SK-N-SH (cell line): ENCODE results near the gene DENND6B. TPM values are rescaled to one million over a fixed set of nuclear protein-coding genes. Genes with fewer than 3 reads are reported as not detected.

ENCODE experiments used
- CTCF ChIA-PET: fragments of 300-600, 350-600 bp; formaldehyde crosslinking; extraction: SDS; loops from one replicate; lab custom pipeline; 2021; lab: Yijun Ruan, JAX
- POLR2A ChIA-PET: fragments of 350-600 bp; sonication (Branson Sonifier 250); formaldehyde crosslinking; extraction: SDS; loops from one replicate; lab custom pipeline; 2020; ENCODE audit warnings: antibody characterized with exemption, inconsistent platforms; lab: Yijun Ruan, JAX
- DNase-seq: peaks from one replicate; pipeline ENCODE4 v3.0.0; 2012
- H2AFZ ChIP-seq: fragments of 200-600 bp; sonication (generic); 2 replicates; pipeline ENCODE4 v1.8.1; 2016; ENCODE audit warnings: antibody characterized with exemption, mild to moderate bottlenecking, low read depth
- H3F3A ChIP-seq: fragments of 200-600 bp; sonication (generic); replicated peaks from 2 replicates; pipeline ENCODE3; 2016; ENCODE audit warnings: antibody characterized with exemption, mild to moderate bottlenecking; ENCODE audit not compliant: insufficient read depth
- H3K27ac ChIP-seq, 2 experiments: fragments of 200-500 bp in 1 of 2; fragments of 200-600 bp in 1 of 2; sonication (Bioruptor generic) in 1 of 2; sonication (generic), shearing (Covaris generic) in 1 of 2; 2 replicates each; pipeline versions ENCODE4 v1.5.1 to v1.6.1; 2014 to 2016; ENCODE audit warnings: low read depth in 2 of 2, inconsistent platforms in 1 of 2, low read length in 1 of 2, mild to moderate bottlenecking in 1 of 2, mixed read lengths in 1 of 2
- H3K27me3 ChIP-seq: fragments of 200-600 bp; sonication (generic), shearing (Covaris generic); 2 replicates; pipeline ENCODE4 v1.6.1; 2016; ENCODE audit warnings: mixed run types; ENCODE audit not compliant: insufficient read depth
- H3K36me3 ChIP-seq, 2 experiments: fragments of 200-500 bp in 1 of 2; fragments of 200-600 bp in 1 of 2; sonication (Bioruptor generic) in 1 of 2; sonication (generic) in 1 of 2; replicated peaks in 1 of 2; 2 replicates each; pipeline versions ENCODE3 to v1.5.1; 2014 to 2016; ENCODE audit warnings: low read length in 1 of 2, mild to moderate bottlenecking in 1 of 2; ENCODE audit not compliant: insufficient read depth in 2 of 2, control insufficient read depth in 1 of 2
- H3K4me1 ChIP-seq, 2 experiments: fragments of 200-500 bp in 1 of 2; fragments of 200-600 bp in 1 of 2; sonication (Bioruptor generic) in 1 of 2; sonication (generic), shearing (Covaris generic) in 1 of 2; 2 replicates each; pipeline versions ENCODE4 v1.5.1 to v1.6.1; 2014 to 2016; ENCODE audit warnings: low read depth in 1 of 2, low read length in 1 of 2, mixed run types in 1 of 2; ENCODE audit not compliant: insufficient read depth in 2 of 2, control insufficient read depth in 1 of 2
- H3K4me2 ChIP-seq: fragments of 200-600 bp; sonication (generic), shearing (Covaris generic); 2 replicates; pipeline ENCODE4 v1.6.1; 2017; ENCODE audit warnings: mixed run types
- H3K4me3 ChIP-seq, 2 experiments: fragments of 200-500 bp in 1 of 2; fragments of 200-600 bp in 1 of 2; sonication (Bioruptor generic) in 1 of 2; sonication (generic), shearing (Covaris generic) in 1 of 2; 2 replicates each; pipeline versions ENCODE4 v1.5.1 to v1.8.1; 2014 to 2016; ENCODE audit warnings: low read depth in 2 of 2, inconsistent platforms in 1 of 2, low read length in 1 of 2, mild to moderate bottlenecking in 1 of 2, mixed read lengths in 1 of 2, moderate library complexity in 1 of 2
- H3K79me2 ChIP-seq: fragments of 200-600 bp; sonication (generic); 2 replicates; pipeline ENCODE4 v1.8.1; 2017; ENCODE audit warnings: mild to moderate bottlenecking; ENCODE audit not compliant: insufficient read depth
- H3K9ac ChIP-seq: fragments of 200-600 bp; sonication (generic); 2 replicates; pipeline ENCODE4 v1.6.1; 2017; ENCODE audit warnings: mixed run types
- H3K9me2 ChIP-seq: fragments of 200-600 bp; sonication (generic); 2 replicates; pipeline ENCODE4 v1.6.1; 2017; ENCODE audit warnings: mixed run types
- H3K9me3 ChIP-seq: fragments of 200-600 bp; sonication (generic); 2 replicates; pipeline ENCODE4 v1.6.1; 2017; ENCODE audit warnings: mixed run types, mild to moderate bottlenecking, moderate library complexity
- H4K20me1 ChIP-seq: fragments of 200-600 bp; sonication (generic); 2 replicates; pipeline ENCODE4 v1.6.1; 2017; ENCODE audit warnings: mild to moderate bottlenecking, mixed run types; ENCODE audit not compliant: insufficient read depth
- EP300 ChIP-seq, 2 experiments: IDR thresholded peaks; 2 replicates each; pipeline versions ENCODE4 v1.4.0 to v1.6.1; 2012; ENCODE audit warnings: borderline replicate concordance in 1 of 2, low read depth in 1 of 2, low read length in 1 of 2
- FOSL2 ChIP-seq: IDR thresholded peaks from 2 replicates; pipeline ENCODE4 v1.4.0; 2012; ENCODE audit warnings: low read depth, mild to moderate bottlenecking, moderate library complexity, borderline replicate concordance
- FOXM1 ChIP-seq: IDR thresholded peaks from 2 replicates; pipeline ENCODE4 v1.4.0; 2012; ENCODE audit warnings: low read depth, mild to moderate bottlenecking
- JUND ChIP-seq: IDR thresholded peaks from 2 replicates; pipeline ENCODE4 v1.4.0; 2012
- MEF2A ChIP-seq: IDR thresholded peaks from 2 replicates; pipeline ENCODE4 v1.4.0; 2012; ENCODE audit warnings: low read depth, borderline replicate concordance
- NFIC ChIP-seq: IDR thresholded peaks from 2 replicates; pipeline ENCODE4 v1.4.0; 2012; ENCODE audit warnings: borderline replicate concordance
- POLR2AphosphoS5 ChIP-seq: IDR thresholded peaks from 2 replicates; pipeline ENCODE4 v1.6.1; 2012; ENCODE audit warnings: low read depth, low read length
- TCF12 ChIP-seq: IDR thresholded peaks from 2 replicates; pipeline ENCODE4 v1.4.0; 2012
- TEAD4 ChIP-seq: IDR thresholded peaks from 2 replicates; pipeline ENCODE4 v1.4.0; 2012; ENCODE audit warnings: mild to moderate bottlenecking, borderline replicate concordance; ENCODE audit not compliant: insufficient read depth
- WGBS: methylation state at CpG from one replicate; pipeline ENCODE4 v1.1.6; 2017; ENCODE audit warnings: low lambda C conversion rate; 5-methylcytosine and 5-hydroxymethylcytosine counted together
- polyA plus RNA-seq, 3 experiments: library from polyadenylated mRNA; depleted of rRNA; stranded (reverse); fragments of >200 nt; gene quantifications; 2 replicates each; pipeline ENCODE4 v1.2.3, GENCODE V29; 2012

Gene DENND6B
- polyA plus RNA-seq, 1 of the 3 experiments (the other 2 are of a cell fraction), result 5.6 TPM

GRCh38 chr22:50259302-50259701, 67.5 kb downstream of the DENND6B start:
- H3K27ac ChIP-seq, result no peak overlapping the region
- TF ChIP-seq TCF12, result no peak
- TF ChIP-seq TEAD4, result no peak
- no peak for TF ChIP-seq FOSL2
- TF ChIP-seq FOXM1, result no peak
- no peak for TF ChIP-seq EP300 (IDR thresholded peaks at IDR 0.05; ENCODE audit: borderline replicate concordance in 1 of 2, low read depth in 1 of 2, low read length in 1 of 2)
- no peak for TF ChIP-seq POLR2AphosphoS5
- TF ChIP-seq MEF2A, result no peak
- TF ChIP-seq NFIC, result no peak
- no peak for TF ChIP-seq JUND
- H3K4me3 ChIP-seq, result no peak overlapping the region
- no peak for DNase-seq
- H3F3A ChIP-seq, result no peaks in the 10 kb centered on the region
- H3K4me1 ChIP-seq, result peaks cover 14 to 25% of the 10 kb centered on the region in 2 experiments; a peak in 2 of 4 replicates
- H3K36me3 ChIP-seq, result peaks cover 0 to 23% of the 10 kb centered on the region in 2 experiments
- peaks cover 27% of the 10 kb centered on the region for H3K79me2 ChIP-seq
- H3K9me2 ChIP-seq, result no peaks in the 10 kb centered on the region
- H4K20me1 ChIP-seq, result no peaks in the 10 kb centered on the region
- no peak overlapping the region for H2AFZ ChIP-seq
- peak overlapping the region; percentile 15; the same call in 1 of the 2 replicates for H3K4me2 ChIP-seq
- no peak overlapping the region for H3K9ac ChIP-seq
- no peaks in the 10 kb centered on the region for H3K9me3 ChIP-seq
- WGBS, result 91% methylated on average over 13 of the region's 15 CpGs
- ChIA-PET POLR2A (interaction anchor here (0.7 kb wide), 1 partner anchor 35 kb away, joined by 3 read pairs; no protein-coding TSS in a partner anchor), CTCF (interaction anchor here (1.3 to 4.7 kb wide), 5 partner anchors 8 to 266 kb away, joined by 3 to 32 read pairs (median 11); partner anchors contain the start of genes DENND6B, HDAC10 and SCO2)
- H3K27me3 ChIP-seq, result no peaks in the 10 kb centered on the region

Other genes with a start within 250 kb of the DENND6B start
- not detected in 2 replicates for gene MLC1, start 241.6 kb downstream of the DENND6B start, polyA plus RNA-seq (2012; rRNA removed)
- gene MOV10L1, start 237.0 kb downstream of the DENND6B start, polyA plus RNA-seq (2012; rRNA removed), result 2.1 and 3.0 TPM in 2 replicates
- 1.3 and 2.4 TPM in 2 replicates for gene PANX2, start 156.3 kb downstream of the DENND6B start, polyA plus RNA-seq (2012; rRNA removed)
- 36.7 and 50.6 TPM in 2 replicates for gene TRABD, start 141.1 kb downstream of the DENND6B start, polyA plus RNA-seq (2012; rRNA removed)
- gene SELENOO, start 126.0 kb downstream of the DENND6B start, polyA plus RNA-seq (2012; rRNA removed), result 23.3 and 26.7 TPM in 2 replicates
- gene TUBGCP6, start 82.0 kb downstream of the DENND6B start, polyA plus RNA-seq (2012; rRNA removed), result 40.4 and 42.8 TPM in 2 replicates
- 51.9 and 55.1 TPM in 2 replicates for gene HDAC10, start 75.7 kb downstream of the DENND6B start, polyA plus RNA-seq (2012; rRNA removed)
- 118 TPM in 2 replicates for gene MAPK12, start 65.3 kb downstream of the DENND6B start, polyA plus RNA-seq (2012; rRNA removed)
- 36.0 and 38.3 TPM in 2 replicates for gene MAPK11, start 56.6 kb downstream of the DENND6B start, polyA plus RNA-seq (2012; rRNA removed)
- gene PLXNB2, start 19.4 kb downstream of the DENND6B start, polyA plus RNA-seq (2012; rRNA removed), result 85.8 and 108 TPM in 2 replicates
- gene PPP6R2, start 16.3 kb upstream of the DENND6B start, polyA plus RNA-seq (2012; rRNA removed), result 45.1 and 45.7 TPM in 2 replicates
- gene SBF1, start 148.0 kb upstream of the DENND6B start, polyA plus RNA-seq (2012; rRNA removed), result 24.2 and 29.1 TPM in 2 replicates
- gene ADM2, start 154.5 kb upstream of the DENND6B start, polyA plus RNA-seq (2012; rRNA removed), result 0.49 and 0.61 TPM in 2 replicates
- gene MIOX, start 159.8 kb upstream of the DENND6B start, polyA plus RNA-seq (2012; rRNA removed), result 0.05 and 0.06 TPM in 2 replicates
- gene LMF2, start 180.7 kb upstream of the DENND6B start, polyA plus RNA-seq (2012; rRNA removed), result 34.3 and 42.8 TPM in 2 replicates
- gene NCAPH2, start 181.2 kb upstream of the DENND6B start, polyA plus RNA-seq (2012; rRNA removed), result 21.1 and 22.4 TPM in 2 replicates
- gene SCO2, start 198.6 kb upstream of the DENND6B start, polyA plus RNA-seq (2012; rRNA removed), result 3.2 and 4.0 TPM in 2 replicates
- 1.1 and 1.7 TPM in 2 replicates for gene TYMP, start 203.0 kb upstream of the DENND6B start, polyA plus RNA-seq (2012; rRNA removed)
- gene KLHDC7B, start 218.9 kb upstream of the DENND6B start, polyA plus RNA-seq (2012; rRNA removed), result 0.03 and 0.07 TPM in 2 replicates
- 2.1 and 3.6 TPM in 2 replicates for gene SYCE3, start 235.9 kb upstream of the DENND6B start, polyA plus RNA-seq (2012; rRNA removed)